Activated gamma-delta T cell treated with anti-CD3 and anti-CD28 coated beads, Interleukin-2, amount 50 U/mL, for 16 hours (primary cell): ENCODE data around the gene MAZ.
"Not testable (repeated sequence)": the region's sequence is repeated elsewhere in the genome, so short reads cannot be mapped to it uniquely, and the experiment has no call there.

Source experiments
- DNase-seq: peaks from one replicate; pipeline ENCODE4 v3.0.0-alpha.2; 2020; ENCODE audit warnings: low read depth

MAZ gene

GRCh38 chr16:29825145-29826044 lies 19.1 kb downstream of the MAZ start:
- DNase-seq = no peak

- no peak for DNase-seq
These were observed 20.0 kb downstream of the MAZ start for GRCh38 chr16:29826342-29826695.

DNA sequence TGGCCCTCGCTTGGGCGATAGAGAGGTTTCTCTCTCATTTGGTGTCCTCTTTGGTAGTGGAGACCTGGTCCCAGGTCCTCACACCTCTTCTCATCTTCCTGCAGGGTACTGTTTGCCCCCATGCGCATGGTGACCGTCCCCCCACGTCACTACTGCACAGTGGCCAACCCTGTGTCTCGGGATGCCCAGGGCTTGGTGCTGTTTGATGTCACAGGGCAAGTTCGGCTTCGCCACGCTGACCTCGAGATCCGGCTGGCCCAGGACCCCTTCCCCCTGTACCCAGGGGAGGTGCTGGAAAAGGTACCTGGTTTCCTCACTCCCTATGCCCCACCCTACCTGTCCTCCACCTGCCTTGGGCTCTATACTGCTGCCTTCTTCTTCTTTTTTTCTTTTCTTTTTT lies 24.4 kb downstream of the MAZ start:
- DNase-seq = no peak

DNA sequence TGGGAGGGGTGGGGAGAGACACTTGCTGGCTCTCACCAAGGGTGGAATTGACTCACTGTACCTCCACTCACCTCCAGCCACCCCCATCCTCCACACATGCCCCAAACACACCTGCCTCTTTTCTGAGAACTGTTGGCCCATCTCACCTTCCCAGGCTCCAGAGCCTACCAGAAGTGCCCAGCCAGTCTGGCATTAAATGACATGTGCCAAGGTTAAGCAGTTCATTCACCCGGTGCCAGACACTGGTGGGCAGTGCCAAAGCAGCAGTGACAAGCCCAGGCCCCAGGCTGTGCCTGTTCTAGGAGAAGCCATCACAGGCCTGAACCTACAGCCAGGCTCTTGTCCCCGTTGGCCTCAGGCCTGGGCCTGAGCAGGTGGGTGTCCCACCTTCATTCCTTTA lies 25.2 kb downstream of the MAZ start:
- DNase-seq = no peak

DNA sequence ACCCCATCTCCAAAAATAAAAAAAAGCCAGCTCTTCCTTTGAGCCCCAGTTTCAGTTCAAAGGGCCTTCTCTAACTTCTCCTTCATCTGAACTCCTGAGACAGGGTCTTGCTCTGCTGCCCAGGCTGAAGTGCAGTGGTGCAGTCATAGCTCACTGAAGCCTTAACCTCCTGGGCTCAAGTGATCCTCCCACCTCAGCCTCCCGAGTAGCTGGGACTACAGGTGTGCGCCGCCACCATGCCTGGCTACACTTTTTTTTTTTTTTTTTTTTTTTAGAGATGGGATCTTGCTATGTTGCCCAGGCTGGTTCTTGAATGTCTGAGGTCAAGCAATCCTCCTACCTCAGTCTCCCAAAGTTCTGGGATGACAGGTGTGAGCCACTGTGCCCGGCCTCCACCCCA lies 26.9 kb downstream of the MAZ start:
- DNase-seq = not testable (repeated sequence)

DNA sequence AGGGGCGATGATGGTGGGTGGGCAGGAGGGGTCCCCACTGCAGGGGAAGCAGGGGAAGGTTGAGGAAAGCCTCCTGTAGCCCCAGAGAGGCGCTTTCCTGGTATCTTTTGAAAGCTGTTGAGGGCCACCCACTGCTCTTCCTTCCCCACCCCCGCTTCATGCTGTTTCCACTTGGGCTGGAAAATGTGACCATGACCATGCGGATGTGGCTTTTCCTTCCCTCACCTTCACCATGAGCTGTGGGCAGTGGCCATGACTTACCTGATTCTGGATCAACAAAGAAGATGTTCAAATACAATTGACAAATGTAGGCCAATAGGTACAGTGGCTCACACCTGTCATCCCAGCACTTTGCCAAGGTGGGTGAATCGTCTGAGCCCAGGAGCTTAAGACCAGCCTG lies 27.8 kb downstream of the MAZ start:
- no peak for DNase-seq

GRCh38 chr16:29835926-29836325 lies 29.6 kb downstream of the MAZ start:
- no peak for DNase-seq

DNA sequence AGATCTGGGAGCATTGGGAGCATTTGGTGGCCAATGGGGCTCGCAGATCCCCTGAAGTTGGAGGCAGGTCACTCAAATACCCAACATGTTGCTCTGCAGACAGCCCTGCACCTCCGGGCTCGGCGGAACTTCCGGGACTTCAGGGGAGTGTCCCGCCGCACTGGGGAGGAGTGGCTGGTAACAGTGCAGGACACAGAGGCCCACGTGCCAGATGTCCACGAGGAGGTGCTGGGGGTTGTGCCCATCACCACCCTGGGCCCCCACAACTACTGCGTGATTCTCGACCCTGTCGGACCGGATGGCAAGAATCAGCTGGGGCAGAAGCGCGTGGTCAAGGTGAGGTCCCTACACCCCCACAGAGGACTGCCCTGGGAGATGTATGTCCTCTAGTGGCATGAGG lies 30.3 kb downstream of the MAZ start:
- DNase-seq = no peak

- DNase-seq = no peak
These were observed 31.5 kb downstream of the MAZ start for GRCh38 chr16:29837841-29838240.

- no peak for DNase-seq
These were observed 33.5 kb downstream of the MAZ start for GRCh38 chr16:29839822-29840221.

DNA sequence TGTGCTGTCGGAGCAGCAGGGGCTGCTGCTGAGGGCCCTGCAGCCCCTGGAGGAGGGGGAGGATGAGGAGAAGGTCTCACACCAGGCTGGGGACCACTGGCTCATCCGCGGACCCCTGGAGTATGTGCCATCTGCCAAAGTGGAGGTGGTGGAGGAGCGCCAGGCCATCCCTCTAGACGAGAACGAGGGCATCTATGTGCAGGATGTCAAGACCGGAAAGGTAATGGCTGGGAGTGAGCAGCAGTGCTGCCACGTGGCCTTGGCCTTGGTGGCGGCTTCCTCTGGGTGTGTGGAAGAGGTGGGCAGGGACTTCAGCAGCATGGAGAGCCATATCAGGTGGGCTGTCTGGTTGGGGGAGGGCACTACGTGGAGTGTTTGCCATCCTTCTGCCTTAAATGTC lies 33.9 kb downstream of the MAZ start:
- DNase-seq = no peak

GRCh38 chr16:29841631-29842030 lies 35.3 kb downstream of the MAZ start:
- DNase-seq = no peak

- no peak for DNase-seq
These were observed 36.5 kb downstream of the MAZ start for GRCh38 chr16:29842732-29843346.

- no peak for DNase-seq
These were observed 37.6 kb downstream of the MAZ start for GRCh38 chr16:29843931-29844330.

GRCh38 chr16:29844575-29845331 lies 38.4 kb downstream of the MAZ start:
- DNase-seq = no peak

DNA sequence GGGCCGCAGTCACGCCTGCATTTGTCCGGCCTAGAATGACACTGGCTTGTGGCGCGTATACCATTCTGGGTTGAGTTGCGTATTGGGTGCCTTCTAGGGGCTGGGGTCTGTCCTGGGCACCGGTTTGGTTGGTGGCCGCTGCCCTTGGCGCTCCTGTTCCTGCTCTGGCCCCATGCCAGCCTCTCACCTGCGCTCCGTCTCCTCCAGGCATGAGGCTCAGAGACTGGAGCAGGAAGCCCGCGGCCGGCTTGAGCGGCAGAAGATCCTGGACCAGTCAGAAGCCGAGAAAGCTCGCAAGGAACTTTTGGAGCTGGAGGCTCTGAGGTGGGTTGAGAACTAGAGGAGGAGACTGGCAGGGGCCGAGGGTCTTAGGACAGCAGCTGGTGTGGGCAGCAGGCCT lies 39.3 kb downstream of the MAZ start:
- no peak for DNase-seq

DNA sequence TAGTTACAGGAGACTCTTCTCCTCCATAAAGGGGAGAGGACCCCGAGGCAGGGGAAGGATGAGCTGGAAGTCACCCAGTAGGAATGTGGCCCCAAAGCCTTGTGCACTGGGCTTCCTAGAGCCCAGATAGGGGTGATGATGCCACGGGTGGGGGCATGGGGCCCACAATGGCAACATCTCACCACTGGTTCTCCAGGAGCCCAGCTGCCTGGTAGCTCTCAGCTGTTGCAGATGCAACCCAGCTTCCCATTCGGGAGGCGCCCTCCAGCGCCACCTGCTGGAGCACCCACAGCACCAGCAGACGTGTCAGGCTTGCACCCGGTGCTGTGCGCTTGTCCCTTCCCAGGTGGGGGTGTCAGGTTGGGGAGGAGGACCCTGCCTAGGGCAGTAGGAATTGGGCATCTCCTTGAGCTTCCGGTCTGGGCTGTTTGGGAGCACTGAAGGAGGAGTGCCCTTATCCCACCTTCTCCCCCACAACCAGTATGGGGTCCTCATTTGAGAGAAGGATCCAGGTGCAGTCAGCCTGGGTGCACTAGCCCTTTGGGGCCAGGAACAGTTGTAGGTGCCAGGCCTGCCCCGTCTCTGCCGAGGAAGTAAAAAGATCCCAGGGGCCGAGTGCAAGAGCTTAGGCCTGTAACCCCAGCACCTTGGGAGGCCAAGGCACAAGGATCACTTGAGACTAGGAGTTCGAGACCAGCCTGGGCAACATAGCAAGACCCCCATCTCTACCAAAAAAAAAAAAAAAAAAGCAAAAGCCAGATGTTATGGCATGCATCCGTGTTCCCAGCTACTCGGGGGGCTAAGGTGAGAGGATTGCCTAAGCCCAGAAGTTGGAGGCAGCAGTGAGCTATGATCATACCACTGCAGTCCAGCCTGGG lies 42.3 kb downstream of the MAZ start:
- peak; percentile 70 for DNase-seq

DNA sequence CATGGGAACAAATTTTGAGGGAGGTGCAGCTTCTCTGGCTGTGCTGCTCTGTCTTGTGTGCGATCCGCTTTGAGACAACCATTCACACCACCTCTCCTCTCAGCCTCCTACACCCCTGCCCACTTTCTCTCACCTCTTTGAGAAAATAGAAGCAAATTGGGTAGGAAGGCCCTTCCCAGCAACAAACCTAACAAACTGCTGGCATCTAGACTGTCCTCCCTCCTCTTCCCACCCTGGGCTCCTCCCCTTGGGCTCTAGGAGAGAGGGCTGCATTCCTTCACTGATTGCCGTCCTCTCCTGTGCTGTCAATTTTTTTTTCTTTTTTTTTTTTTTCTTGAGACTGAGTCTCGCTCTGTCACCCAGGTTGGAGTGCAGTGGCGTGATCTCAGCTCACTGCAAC lies 43.2 kb downstream of the MAZ start:
- no peak for DNase-seq

GRCh38 chr16:29850998-29851397 lies 44.7 kb downstream of the MAZ start:
- no peak for DNase-seq

- no peak for DNase-seq
These were observed 46.3 kb downstream of the MAZ start for GRCh38 chr16:29852654-29853053.

DNA sequence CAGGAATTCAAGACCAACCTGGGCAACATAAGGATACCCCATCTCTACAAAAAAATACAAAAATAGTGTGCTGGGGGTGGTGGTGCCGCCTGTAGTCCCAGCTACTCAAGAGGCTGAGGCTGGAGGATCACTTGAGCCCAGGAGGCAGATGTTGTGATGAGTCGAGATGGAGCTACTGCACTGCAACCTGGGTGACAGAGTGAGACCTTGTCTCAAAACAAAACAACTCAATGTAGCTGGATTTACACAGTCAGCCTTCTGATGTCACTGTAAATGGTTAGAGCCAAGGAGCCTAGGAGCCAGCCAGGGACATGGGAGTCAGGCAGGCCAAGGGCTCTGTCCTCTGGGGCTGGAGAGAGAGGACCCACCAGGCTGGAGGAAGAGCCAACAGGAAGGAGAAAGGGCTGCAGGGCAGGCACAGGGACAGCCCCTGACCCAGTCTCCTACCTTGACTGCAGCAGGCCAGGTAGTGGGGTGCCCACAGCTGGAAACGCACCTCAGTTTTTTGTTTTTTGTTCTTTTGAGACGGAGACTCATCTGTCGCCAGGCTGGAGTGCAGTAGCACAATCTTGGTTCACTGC lies 48.3 kb downstream of the MAZ start:
- DNase-seq = no peak
